HG02884 (cell line): ENCODE data around the gene UPK1A.
A peak's percentile ranks its signal among the peaks of the same experiment; 100 is the strongest.
"Not testable (repeated sequence)": the region's sequence is repeated elsewhere in the genome, so short reads cannot be mapped to it uniquely, and the experiment has no call there.

Experiments used
- ATAC-seq: cut with Tn5 transposase; IDR thresholded peaks from one replicate; pipeline ENCODE4 v1.9.1; 2021; ENCODE audit warnings: mild to moderate bottlenecking, moderate library complexity; ENCODE audit not compliant: unreplicated experiment

UPK1A gene

GRCh38 chr19:35716801-35717664 is 50.7 kb downstream of the UPK1A start:
- peak; percentile 67 for ATAC-seq

GRCh38 chr19:35717665-35718344 is 51.5 kb downstream of the UPK1A start, which contains the start of gene KMT2B:
KMT2B (plus strand) TSS chr19:35718003; CDS start chr19:35718019, 16 bp downstream.
- no peak for ATAC-seq

GRCh38 chr19:35718345-35719041 is 52.2 kb downstream of the UPK1A start:
- ATAC-seq, result no peak

- no peak for ATAC-seq
Measured at GRCh38 chr19:35719402-35720162, 53.3 kb downstream of the UPK1A start.

- no peak for ATAC-seq
Measured at GRCh38 chr19:35720163-35720524, 53.8 kb downstream of the UPK1A start.

GRCh38 chr19:35720648-35721047 is 54.3 kb downstream of the UPK1A start:
- no peak for ATAC-seq

GRCh38 chr19:35721374-35721773 is 55.1 kb downstream of the UPK1A start:
- ATAC-seq, result no peak

- ATAC-seq, result no peak
Measured at GRCh38 chr19:35722461-35722860, 56.1 kb downstream of the UPK1A start.

- no peak for ATAC-seq
Measured at GRCh38 chr19:35722897-35723296, 56.6 kb downstream of the UPK1A start.

- ATAC-seq, result no peak
Measured at GRCh38 chr19:35723671-35724070, 57.4 kb downstream of the UPK1A start.

- not testable (repeated sequence) for ATAC-seq
Measured at GRCh38 chr19:35724132-35724531, 57.8 kb downstream of the UPK1A start.

- no peak for ATAC-seq
Measured at GRCh38 chr19:35724560-35724959, 58.2 kb downstream of the UPK1A start.

GRCh38 chr19:35725216-35725861 is 59.0 kb downstream of the UPK1A start:
- no peak for ATAC-seq

GRCh38 chr19:35727053-35727955 is 61.0 kb downstream of the UPK1A start:
- ATAC-seq, result no peak
